T-helper 1 cell treated with Interleukin-12 subunit alpha and Interleukin-12 subunit beta and Interleukin-4 antibody, amounts not matched to agents 30 ng/mL and 1 ng/mL, for 36 hours (primary cell): ENCODE measurements around the gene TXLNB. TPM values are rescaled to one million over a fixed set of nuclear protein-coding genes. Genes with fewer than 3 reads are reported as not detected.
"Not testable (repeated sequence)": the region's sequence is repeated elsewhere in the genome, so short reads cannot be mapped to it uniquely, and the experiment has no call there.

ENCODE experiments used
- intact Hi-C: fragments of 100-400 bp; cut with micrococcal nuclease; formaldehyde crosslinking; loops from one replicate; pipeline ENCODE4 v1.15.1; 2024
- total RNA-seq: library from RNA; stranded (reverse); gene quantifications from 2 replicates; pipeline ENCODE4 v1.2.3, GENCODE V29; 2022

TXLNB gene
- total RNA-seq, 1 donor from 2014 or later = 0.42 TPM

DNA sequence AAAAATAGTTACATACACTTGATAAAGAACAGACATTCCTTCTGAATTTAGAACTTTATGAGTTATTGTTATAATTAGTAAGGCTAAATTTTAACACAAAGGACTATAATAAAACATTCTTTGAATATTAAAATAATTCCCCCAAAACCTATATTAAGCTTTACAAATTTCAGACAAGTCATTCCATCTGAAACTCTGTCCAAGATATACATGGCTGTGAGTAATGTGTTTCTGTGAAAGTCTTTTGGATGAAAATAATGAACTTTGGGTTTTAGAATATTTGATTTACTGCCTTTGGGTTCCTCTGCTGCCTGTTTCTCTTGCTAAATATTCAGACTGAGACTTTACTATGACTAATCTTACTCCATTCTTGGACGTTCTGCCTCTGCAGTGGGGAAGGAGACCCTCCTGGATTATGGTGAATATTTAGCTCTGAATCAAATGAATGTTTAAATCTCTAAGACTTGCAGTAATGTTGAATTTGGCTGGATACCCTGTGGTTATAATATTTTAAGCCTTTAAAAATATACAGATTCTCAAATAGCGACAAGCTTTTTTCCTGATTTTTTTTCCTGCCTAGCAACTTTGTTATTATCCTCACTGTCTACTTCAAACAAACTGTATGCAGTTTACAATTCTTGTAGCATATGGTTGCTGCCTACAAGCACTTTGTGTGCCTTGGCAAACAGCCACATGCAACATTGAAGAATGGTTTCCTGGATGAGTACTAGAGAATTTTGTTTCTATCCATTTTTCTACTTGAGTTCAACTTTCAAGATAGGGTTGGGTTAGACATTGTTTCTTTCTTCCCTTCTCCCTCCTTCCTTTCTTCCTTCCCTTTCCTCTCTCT lies 51.4 kb downstream of the TXLNB start:
- intact Hi-C loops = no loop called here

DNA sequence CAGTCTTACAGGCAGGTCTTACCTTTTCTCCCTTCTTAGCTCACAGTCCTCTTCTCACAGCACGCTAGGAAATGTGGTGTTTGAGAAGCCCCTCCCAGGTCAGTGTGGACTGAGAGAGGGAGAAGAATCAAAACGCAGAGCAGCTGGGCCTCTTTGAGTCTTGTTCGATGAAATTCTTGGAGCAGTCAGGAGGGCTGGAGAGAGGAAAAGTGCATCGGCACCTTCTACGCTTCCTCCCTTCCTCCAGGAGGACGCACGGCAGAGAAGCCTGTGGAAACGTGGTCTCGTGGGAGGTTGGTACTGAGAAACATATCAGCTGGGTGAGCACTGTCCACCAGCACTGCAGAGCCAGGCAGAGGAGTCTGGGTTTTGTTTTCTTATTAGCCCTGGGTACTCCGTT lies 52.7 kb downstream of the TXLNB start:
- intact Hi-C loops = no loop called here

DNA sequence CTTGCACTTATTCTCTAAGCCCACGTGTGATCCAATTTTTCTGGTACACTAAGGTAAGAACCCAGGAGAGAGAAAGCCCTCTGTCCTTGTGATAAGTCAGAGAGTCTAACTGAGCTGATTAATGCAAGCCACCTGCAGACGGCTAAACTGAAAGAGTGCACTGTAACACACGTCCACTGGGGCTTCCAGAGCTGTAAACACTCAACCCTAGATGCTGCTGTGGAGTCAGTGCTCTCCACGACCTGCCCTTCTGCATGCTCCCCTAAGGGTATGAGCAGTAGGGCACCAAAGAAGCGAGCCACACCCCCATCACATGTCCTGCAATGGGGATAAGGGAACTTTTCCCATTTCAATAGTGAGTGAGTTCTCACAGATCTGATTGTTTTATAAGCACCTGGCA lies 55.7 kb downstream of the TXLNB start:
- intact Hi-C loops = no loop called here

DNA sequence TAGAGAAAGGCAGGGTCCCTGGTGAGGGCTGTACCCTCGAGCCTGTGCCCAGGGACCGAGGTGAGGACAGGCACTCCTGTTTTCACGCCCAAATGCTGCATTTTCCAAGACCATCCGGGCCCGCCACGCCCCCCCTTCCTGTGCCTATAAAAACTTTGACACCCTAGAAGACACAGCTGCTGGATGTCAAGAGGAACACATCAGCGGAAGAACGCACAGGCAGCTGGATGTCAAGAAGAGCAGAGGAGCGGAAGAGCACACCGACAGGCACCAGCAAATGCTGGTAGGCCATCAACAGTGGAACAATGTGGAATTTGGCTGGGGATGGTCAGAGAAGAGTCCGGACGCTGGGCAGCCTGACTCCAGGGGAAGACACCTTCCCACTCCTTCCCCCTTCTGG lies 56.1 kb downstream of the TXLNB start:
- intact Hi-C loops = no loop called here

DNA sequence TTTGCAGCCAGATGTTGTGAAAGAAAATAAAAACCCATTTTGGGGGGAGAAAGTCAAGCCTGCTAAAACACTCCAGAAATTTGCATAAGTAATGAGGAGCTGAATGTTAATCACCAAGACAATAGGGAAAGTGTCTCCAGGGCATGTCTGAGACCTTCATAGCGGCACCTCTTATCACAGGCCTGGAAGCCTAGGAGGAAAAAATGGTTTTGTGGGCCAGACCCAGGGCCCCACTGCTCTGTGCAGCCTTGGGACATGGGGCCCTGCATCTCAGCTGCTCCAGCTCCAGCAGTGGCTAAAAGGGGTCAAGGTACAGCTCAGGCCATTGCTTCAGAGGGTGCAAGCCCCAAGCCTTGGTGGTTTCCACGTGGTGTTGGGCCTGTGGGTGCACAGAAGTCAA lies 57.6 kb downstream of the TXLNB start:
- intact Hi-C loops = not testable (repeated sequence)

DNA sequence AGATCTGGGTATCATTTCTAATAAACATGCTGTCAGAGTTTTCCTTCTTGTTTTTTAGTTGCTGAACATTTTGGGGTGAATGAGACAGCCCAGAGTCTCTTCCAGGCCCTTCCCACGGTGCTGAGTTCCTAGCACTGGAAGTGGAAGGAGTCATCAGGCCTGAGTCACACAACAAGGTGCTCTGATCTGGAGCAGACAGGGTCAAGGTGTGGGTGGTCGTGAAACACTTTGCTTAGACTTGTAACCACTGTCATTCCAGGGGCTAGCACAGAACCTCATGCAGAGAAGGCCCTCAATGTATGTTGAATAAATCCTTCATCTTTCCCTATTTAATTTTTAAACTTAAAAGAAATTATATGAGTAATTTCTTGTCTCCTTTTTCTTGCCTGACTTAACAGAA lies 60.6 kb downstream of the TXLNB start:
- intact Hi-C loops = no loop called here

DNA sequence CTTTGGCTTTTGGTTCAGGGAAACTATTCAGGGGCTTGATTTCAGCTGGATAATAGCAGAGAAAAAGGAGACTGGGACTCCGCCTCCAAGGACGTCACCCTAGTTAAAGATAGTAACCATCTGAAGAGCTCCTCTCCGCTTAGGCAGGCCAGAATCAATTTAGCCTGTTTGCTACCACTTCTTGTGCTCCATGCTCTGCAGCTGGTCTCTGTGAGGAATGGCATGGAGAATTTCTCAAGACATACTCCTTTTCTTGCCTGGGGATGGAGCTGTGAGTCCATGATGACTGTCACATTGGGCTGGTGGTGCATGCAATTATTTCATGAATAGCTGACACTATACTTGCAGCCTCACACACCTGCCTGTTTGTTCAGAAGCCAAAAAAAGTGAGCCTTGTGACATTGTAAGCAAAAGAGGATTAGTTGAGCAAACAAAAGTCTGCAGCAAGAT lies 61.4 kb downstream of the TXLNB start:
- intact Hi-C loops = loop anchor here (1.0 kb wide), 1 partner anchor 134 kb away; no protein-coding TSS in a partner anchor

- intact Hi-C loops = not testable (repeated sequence)
Measured at GRCh38 chr6:139228387-139228786, 63.4 kb downstream of the TXLNB start.

GRCh38 chr6:139219746-139220145 lies 72.1 kb downstream of the TXLNB start:
- intact Hi-C loops = loop anchor here (1.0 to 5.0 kb wide), 8 partner anchors 31 to 403 kb away; partner anchors contain the start of gene TXLNB

DNA sequence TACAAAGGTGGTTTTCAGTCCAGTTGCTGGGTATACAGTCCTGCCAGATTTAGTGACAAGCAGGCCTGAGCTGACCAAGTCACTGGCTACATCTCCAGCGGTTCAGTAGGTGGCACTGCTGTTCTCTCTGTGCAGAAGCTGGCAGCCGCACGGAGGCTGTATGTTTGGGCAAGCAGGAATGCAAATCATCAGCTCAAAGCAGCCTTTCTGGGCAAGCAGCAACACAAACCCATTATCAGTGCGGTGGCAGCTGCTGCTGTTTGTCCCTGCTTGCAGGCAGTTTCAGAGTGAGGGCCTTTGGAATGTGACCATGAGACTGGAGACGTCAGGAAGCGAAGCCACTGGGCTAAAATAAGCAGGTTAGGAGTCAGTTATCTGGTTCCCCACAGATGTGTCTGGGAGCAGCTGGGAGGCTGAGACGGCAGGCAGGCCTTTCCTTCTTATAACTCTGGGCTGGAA lies 72.5 kb downstream of the TXLNB start:
- intact Hi-C loops = loop anchor here (1.0 to 5.0 kb wide), 8 partner anchors 32 to 403 kb away; partner anchors contain the start of gene TXLNB

DNA sequence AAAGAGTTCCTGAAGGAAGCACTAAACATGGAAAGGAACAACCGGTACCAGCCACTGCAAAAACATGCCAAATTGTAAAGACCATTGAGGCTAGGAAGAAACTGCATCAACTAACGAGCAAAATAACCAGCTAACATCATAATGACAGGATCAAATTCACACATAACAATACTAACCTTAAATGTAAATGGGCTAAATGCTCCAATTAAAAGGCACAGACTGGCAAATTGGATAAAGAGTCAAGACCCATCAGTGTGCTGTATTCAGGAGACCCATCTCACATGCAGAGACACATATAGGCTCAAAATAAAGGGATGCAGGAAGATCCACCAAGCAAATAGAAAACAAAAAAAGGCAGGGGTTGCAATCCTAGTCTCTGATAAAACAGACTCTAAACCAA lies 79.3 kb downstream of the TXLNB start:
- intact Hi-C loops = not testable (repeated sequence)

GRCh38 chr6:139210766-139211165 lies 81.0 kb downstream of the TXLNB start:
- intact Hi-C loops = not testable (repeated sequence)

GRCh38 chr6:139205843-139206242 lies 86.0 kb downstream of the TXLNB start:
- intact Hi-C loops = no loop called here

DNA sequence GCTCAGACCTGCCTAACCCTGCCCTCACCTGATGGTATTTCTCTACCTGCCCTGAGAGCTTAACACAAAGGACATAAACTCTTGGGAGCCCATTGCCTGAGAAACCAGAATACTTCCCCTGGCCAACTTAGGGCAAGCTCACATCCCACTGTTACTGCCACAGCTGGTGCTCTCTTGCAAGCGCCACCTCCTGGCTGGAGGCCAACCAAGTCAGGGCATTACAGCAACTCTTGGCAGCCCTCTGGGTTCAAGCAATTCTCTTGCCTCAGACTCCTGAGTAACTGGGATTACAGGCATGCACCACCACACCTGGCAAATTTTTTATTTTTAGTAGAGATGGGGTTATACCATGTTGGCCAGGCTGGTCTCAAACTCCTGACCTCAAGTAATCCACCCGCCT lies 86.8 kb downstream of the TXLNB start:
- intact Hi-C loops = no loop called here

DNA sequence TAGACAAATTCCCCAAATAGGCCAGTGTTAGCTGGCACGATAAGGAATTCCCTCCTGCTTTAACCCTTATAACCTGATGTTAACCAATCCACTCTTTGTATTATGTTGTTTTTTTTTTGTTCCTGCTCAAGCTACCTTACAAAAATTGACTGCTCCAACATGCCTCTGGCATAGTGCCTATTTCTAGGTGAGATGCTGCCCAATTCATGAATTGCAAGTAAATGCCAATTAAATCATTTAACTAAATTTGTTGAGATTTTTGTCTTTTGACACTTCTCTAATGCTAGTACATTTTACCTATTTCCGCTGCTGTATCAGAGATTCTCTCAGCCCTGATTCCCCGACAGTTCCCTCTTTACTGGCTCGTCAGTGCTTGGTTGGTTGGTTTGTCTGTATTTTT lies 90.4 kb downstream of the TXLNB start:
- intact Hi-C loops = no loop called here

DNA sequence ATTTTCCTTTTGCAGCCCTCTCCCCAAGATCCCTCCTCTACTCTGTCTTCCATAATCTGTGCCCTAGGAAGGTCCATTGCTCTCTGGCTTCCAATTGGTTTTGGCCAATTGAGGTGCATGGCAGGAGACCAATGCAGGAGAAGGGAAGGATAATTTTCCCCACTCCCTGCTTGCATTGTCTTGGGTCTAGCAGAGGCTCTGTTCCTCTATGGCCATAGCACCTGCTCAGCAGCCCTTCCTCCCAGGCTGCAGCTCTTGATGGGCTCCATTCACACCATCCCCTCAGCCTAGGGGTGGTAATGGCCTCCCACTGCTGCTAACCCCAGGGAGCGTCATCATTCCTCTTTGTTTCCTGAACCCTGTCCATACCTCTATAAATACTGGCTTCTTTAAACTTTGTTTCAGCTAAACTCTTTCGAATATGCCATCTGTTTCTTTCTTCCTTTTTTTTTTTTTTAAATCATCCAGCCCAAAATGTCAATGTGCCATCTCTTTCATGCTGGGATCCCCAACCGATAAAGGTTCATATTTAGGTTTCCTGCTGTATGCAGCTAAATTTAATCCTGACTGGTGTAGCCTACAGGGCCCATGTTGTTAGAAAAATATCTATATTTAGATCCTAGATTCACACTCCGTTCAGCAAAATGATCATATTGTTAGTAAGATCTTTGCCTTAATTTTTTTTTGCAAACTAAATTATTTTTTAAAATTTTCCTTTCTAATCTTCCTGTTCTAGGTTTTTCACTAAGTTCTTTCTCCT lies 93.1 kb downstream of the TXLNB start:
- intact Hi-C loops = no loop called here

DNA sequence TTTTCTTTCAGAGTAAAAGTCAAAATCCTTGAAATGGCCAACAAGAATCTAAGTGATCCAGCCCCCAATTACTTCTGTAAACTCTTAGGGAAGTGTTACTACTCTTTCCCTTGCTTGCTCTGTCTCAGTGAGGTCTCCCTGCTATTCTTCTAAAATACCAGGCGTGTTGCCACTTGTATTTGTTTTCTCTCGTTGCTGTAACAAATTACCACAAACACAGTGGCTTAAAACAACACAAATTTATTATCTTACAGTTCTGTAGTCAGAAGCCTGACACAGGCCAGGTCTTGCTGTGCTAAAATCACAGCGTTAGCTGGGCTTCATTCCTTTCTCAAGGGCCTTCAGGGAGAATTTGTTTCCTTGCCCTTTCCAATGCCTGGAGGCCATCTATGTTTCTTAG lies 97.1 kb downstream of the TXLNB start:
- intact Hi-C loops = no loop called here

Other genes starting within 250 kb of the TXLNB start
- 51.1 and 51.9 TPM in 2 replicates for gene HECA, start 156.9 kb downstream of the TXLNB start, total RNA-seq
- 58.7 and 61.4 TPM in 2 replicates for gene CITED2, start 82.7 kb upstream of the TXLNB start, total RNA-seq